ENCODE results near the gene MAPKAPK3.

GRCh38 chr3:50606596-50606995, 10.4 kb upstream of the MAPKAPK3 start:
- TF ChIP-seq POLR2A (IDR thresholded peaks at IDR 0.05) = no peak
- TF ChIP-seq, protein P1, sequence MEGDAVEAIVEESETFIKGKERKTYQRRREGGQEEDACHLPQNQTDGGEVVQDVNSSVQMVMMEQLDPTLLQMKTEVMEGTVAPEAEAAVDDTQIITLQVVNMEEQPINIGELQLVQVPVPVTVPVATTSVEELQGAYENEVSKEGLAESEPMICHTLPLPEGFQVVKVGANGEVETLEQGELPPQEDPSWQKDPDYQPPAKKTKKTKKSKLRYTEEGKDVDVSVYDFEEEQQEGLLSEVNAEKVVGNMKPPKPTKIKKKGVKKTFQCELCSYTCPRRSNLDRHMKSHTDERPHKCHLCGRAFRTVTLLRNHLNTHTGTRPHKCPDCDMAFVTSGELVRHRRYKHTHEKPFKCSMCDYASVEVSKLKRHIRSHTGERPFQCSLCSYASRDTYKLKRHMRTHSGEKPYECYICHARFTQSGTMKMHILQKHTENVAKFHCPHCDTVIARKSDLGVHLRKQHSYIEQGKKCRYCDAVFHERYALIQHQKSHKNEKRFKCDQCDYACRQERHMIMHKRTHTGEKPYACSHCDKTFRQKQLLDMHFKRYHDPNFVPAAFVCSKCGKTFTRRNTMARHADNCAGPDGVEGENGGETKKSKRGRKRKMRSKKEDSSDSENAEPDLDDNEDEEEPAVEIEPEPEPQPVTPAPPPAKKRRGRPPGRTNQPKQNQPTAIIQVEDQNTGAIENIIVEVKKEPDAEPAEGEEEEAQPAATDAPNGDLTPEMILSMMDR (IDR thresholded peaks at IDR 0.05) = no peak
